Fibroblast of mammary gland (primary cell): Measurements from ENCODE around the gene NT5DC3.

ENCODE experiments used
- DNase-seq: peaks from one replicate; pipeline ENCODE4 v3.0.0-alpha.2; 2010; ENCODE audit warnings: low read depth
- H3K4me3 ChIP-seq: 2 replicates; pipeline ENCODE4 v1.5.1; 2011; ENCODE audit warnings: low read depth, mild to moderate bottlenecking, low read length, moderate library complexity; ENCODE audit not compliant: control insufficient read depth
- TF ChIP-seq, protein P1 (sequence below): conservative IDR thresholded peaks from 2 replicates; pipeline ENCODE4 v1.5.1; 2011; ENCODE audit warnings: low read depth, low read length, inconsistent platforms; ENCODE audit not compliant: control insufficient read depth, insufficient read depth

NT5DC3 gene

DNA sequence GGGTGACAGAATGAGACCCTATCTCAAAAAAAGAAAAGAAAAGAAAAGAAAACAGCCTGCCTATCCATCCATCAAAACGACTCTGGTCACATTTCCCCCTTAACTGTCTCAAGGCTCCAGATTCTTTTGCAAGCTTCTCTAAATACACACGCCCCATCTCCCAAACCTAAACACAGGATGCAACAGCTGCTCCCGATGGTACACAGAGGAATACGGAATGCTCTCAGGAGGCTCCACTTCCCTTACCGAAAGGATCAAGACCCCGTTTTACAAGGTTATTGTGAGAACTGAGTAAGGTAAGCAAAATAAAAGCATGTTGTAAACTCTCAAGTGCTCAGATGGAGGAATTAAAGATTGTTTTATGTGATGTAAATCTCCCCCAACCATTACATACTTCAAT lies 62.3 kb downstream of the NT5DC3 start:
- DNase-seq, result no peak
- H3K4me3 ChIP-seq, result no peak overlapping the region
- TF ChIP-seq, protein P1, sequence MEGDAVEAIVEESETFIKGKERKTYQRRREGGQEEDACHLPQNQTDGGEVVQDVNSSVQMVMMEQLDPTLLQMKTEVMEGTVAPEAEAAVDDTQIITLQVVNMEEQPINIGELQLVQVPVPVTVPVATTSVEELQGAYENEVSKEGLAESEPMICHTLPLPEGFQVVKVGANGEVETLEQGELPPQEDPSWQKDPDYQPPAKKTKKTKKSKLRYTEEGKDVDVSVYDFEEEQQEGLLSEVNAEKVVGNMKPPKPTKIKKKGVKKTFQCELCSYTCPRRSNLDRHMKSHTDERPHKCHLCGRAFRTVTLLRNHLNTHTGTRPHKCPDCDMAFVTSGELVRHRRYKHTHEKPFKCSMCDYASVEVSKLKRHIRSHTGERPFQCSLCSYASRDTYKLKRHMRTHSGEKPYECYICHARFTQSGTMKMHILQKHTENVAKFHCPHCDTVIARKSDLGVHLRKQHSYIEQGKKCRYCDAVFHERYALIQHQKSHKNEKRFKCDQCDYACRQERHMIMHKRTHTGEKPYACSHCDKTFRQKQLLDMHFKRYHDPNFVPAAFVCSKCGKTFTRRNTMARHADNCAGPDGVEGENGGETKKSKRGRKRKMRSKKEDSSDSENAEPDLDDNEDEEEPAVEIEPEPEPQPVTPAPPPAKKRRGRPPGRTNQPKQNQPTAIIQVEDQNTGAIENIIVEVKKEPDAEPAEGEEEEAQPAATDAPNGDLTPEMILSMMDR, result no peak

DNA sequence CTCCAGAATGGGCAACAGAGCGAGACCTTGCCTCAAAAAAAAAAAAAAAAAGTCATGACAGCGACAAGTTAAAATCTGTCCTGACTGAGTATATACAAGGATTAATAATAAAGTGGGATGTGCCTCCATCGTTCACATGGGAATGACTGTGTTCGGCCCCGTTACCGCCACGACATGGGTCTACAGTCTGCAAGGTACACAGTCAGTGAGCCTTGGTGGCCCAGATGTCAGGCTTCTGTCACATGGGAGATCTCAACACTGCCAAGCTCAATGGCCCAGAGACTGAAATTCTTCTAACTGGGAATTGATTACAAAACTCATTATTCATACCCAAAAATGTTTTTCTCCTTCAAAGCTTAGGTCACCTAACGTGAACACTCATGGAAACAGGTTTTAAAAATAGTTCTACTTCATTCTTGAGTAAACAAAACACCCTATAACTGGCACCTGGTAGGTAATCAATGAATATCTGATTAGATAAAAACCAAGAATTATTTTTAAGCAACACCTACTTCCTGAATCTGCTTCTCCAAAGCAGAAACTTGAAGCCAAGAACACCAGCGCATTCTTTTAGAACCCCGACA lies 66.0 kb downstream of the NT5DC3 start:
- TF ChIP-seq, protein P1, result no peak
- no peak overlapping the region for H3K4me3 ChIP-seq
- no peak for DNase-seq

DNA sequence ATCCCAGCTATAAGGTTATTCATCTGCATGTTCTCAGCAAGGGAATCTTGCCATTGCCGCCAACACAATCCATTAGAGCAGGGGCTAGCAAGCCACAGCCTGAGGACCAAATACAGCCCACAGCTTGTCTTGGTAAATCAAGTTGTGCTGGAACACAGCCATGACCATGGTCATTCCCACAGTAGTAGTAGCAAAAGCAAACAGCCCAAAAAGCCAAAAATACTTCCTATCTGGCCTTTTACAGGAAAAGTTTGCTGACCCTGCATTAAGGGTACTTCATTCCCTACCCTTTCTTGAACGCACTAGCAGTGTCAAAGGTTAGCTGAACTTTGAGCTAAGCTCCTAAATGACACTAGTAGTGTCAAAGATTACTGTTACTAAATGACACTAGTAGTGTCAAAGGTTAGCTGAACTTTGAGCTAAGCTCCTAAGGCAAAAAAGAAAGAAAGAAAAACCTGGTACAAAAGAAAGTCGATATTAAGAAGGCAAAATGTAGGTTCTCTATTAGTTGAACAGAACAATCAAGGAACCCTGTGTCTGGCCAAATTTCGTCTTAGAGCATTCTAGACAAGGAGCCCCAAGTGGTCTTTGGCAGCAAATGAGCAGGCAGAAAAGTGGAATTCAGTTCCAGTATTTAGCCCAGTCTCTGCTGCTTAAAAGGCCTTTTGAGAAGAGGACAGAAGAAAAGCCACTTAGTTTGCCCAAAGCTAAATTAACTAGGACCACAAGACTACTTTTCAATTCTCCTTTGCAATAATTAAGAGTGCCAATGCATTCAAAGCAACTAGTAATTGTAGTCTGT lies 67.7 kb downstream of the NT5DC3 start:
- DNase-seq, result no peak
- TF ChIP-seq, protein P1, result no peak
- no peak overlapping the region for H3K4me3 ChIP-seq

DNA sequence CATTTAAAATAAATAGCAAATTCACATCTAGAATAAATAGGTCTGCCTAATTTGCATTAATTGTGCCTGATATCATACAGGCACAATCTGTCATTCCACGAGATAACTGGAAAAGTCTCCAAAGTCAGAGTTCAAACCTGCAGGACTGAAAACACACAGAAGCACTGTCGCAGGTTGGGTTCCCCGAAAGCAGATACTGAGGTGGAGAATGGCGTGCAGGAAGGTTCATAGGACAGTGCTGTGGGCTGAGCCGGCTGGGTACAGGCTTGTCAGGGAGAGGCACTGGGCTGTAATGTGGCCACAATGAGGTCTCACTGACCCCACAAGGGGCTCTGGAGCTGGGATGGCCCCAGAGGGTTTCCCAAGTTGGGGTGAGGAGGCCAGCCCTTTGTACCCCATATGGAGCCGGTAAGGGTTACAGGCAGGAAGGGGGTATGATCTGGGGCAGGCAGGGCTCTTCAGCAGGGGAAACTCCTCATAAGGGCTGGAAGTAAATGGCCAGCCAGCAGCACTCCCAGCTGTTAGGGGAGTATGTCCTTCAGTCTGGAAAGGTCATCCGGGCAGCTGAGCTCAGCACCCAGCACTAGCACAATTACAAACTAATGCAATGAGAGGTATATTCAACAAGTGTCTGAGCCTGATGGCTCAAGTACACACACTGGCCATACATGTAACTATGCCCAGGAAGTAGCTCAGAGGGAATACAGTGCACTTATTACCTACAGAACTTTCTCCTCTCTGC lies 68.5 kb downstream of the NT5DC3 start:
- no peak for DNase-seq
- no peak overlapping the region for H3K4me3 ChIP-seq
- TF ChIP-seq, protein P1, result no peak

DNA sequence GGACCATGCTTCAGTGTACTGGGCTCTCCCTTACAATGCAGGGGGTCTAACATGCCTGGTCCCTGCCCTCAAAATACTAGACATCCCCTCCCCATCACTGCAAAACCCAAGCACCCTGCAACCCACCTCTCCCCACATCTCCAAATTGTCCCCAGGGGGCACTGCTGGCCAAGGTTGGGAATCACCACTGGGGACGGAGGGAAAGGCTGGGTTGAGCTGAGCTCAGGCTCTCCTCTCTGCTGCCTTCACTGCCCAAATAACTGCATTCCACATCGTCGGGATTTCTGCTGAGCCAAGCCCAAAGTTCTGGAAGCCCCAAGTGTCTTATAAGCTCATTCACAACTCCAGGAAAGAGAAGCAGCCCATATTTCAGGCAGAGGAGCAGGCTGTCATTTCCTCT lies 69.6 kb downstream of the NT5DC3 start:
- TF ChIP-seq, protein P1, result peak; percentile 65
- H3K4me3 ChIP-seq, result no peak overlapping the region
- DNase-seq, result peak; percentile 42

DNA sequence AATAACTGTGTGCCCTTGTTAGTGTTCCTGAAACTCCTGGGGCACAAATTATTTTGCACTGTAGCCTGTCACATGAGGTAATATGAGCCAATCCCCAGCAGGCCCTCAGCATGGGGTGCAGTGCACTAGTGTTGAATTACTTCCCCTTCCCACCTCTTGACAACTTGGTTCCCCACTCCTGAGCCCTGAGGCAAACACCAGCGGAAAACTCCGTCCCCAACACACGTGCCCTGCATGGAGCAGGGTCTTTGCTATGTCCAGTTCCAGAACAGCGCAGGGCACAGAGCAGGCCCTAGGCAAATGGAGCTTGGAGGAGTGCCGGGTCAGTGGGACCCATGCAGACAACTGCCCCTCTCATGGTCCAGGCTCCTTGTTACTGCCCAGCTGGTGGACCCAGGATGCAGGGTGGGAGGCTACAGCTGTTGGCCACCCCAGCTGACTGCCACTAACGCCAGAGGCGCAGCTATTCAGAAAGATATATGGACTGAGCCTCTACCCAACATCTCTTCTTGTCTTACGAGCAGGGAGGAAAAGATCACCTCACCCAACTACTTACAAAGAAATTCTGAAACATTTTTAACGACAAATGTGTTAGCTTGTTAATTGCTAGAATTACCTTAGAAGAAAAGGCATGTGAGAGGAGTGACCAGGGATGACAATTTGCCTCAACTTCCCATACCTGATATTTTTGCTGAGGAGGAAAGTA lies 71.6 kb downstream of the NT5DC3 start:
- H3K4me3 ChIP-seq, result no peak overlapping the region
- no peak for DNase-seq
- TF ChIP-seq, protein P1, result no peak
